Endothelial cell of umbilical vein (primary cell): ENCODE measurements around the gene SORL1. TPM values are rescaled to one million over a fixed set of nuclear protein-coding genes. Genes with fewer than 3 reads are reported as not detected.

ENCODE experiments used
- BruUV-seq: library from RNA; stranded (reverse); fragments of 400-500 nt; replicated peaks from 2 replicates; lab custom pipeline; 2021; lab: Mats Ljungman, UMichigan
- CTCF ChIA-PET: fragments of 300-600, 350-600 bp; sonication (Branson Sonifier 250); formaldehyde crosslinking; loops from one replicate; lab custom pipeline; 2021; ENCODE audit warnings: antibody characterized with exemption, inconsistent platforms; lab: Charles Lee
- POLR2A ChIA-PET: fragments of 300-600, 350-600 bp; sonication (Branson Sonifier 250); formaldehyde crosslinking; loops from one replicate; lab custom pipeline; 2021; ENCODE audit warnings: antibody characterized with exemption, inconsistent platforms; lab: Charles Lee
- DNase-seq: peaks from one replicate; pipeline ENCODE4 v3.0.0-alpha.2; 2011; ENCODE audit warnings: low read depth, low spot score
- FAIRE-seq: peaks from 2 replicates; lab custom pipeline; 2011; peaks lifted over from hg19 to GRCh38; lab: Jason Lieb, UNC
- H2AFZ ChIP-seq: 2 replicates; pipeline ENCODE4 v1.6.0; 2012; ENCODE audit warnings: low read depth, low read length, control low read depth, inconsistent platforms
- H3K27ac ChIP-seq: 2 replicates; pipeline ENCODE4 v1.5.1; 2011; ENCODE audit warnings: low read depth, mild to moderate bottlenecking, control low read depth, low read length, moderate library complexity; ENCODE audit not compliant: insufficient read depth
- H3K27me3 ChIP-seq, 2 experiments: 2 replicates each; pipeline versions ENCODE4 v1.6.0 to v1.6.1; 2011; ENCODE audit warnings: low read length in 2 of 2, mixed read lengths in 1 of 2; ENCODE audit not compliant: control insufficient read depth in 2 of 2, insufficient read depth in 2 of 2
- H3K36me3 ChIP-seq, 2 experiments: 2 replicates in 1 of 2; 3 replicates in 1 of 2; pipeline ENCODE4 v1.5.1; 2011; ENCODE audit warnings: low read length in 2 of 2, mild to moderate bottlenecking in 1 of 2, moderate library complexity in 1 of 2; ENCODE audit not compliant: control insufficient read depth in 2 of 2, insufficient read depth in 2 of 2; ENCODE audit errors: extremely low read depth in 1 of 2
- H3K4me1 ChIP-seq: 3 replicates; pipeline ENCODE4 v1.5.1; 2011; ENCODE audit warnings: mild to moderate bottlenecking, low read length; ENCODE audit not compliant: control insufficient read depth, insufficient read depth; ENCODE audit errors: extremely low read depth
- H3K4me2 ChIP-seq: 2 replicates; pipeline ENCODE4 v1.6.1; 2011; ENCODE audit warnings: low read length, control low read depth, mixed read lengths; ENCODE audit not compliant: insufficient read depth
- H3K4me3 ChIP-seq, 3 experiments: fragments of 200-600 bp in 1 of 3; sonication (generic), shearing (Covaris generic) in 1 of 3; replicated peaks in 1 of 3; 2 replicates each; pipeline ENCODE4 v1.5.1; 2011 to 2016; ENCODE audit warnings: control low read depth in 3 of 3, low read length in 3 of 3, mild to moderate bottlenecking in 2 of 3, inconsistent platforms in 1 of 3, low read depth in 1 of 3, moderate library complexity in 1 of 3; ENCODE audit not compliant: insufficient read depth in 1 of 3
- H3K79me2 ChIP-seq: 2 replicates; pipeline ENCODE4 v1.6.0; 2012; ENCODE audit warnings: low read length, inconsistent platforms; ENCODE audit not compliant: control insufficient read depth, insufficient read depth
- H3K9ac ChIP-seq: replicated peaks from 2 replicates; pipeline ENCODE3; 2011; ENCODE audit warnings: low read length, control low read depth; ENCODE audit not compliant: insufficient read depth; ENCODE audit errors: extremely low read depth
- H3K9me1 ChIP-seq: replicated peaks from 3 replicates; pipeline ENCODE4 v1.6.0; 2011; ENCODE audit warnings: mild to moderate bottlenecking, low read length; ENCODE audit not compliant: control insufficient read depth, insufficient read depth; ENCODE audit errors: extremely low read depth
- H3K9me3 ChIP-seq: replicated peaks from 2 replicates; pipeline ENCODE4 v1.5.1; 2012; ENCODE audit warnings: low read length, inconsistent platforms; ENCODE audit not compliant: control insufficient read depth, insufficient read depth
- H4K20me1 ChIP-seq: replicated peaks from 2 replicates; pipeline ENCODE3; 2011; ENCODE audit warnings: mild to moderate bottlenecking, low read length; ENCODE audit not compliant: control insufficient read depth, insufficient read depth; ENCODE audit errors: extremely low read depth
- EZH2 ChIP-seq: IDR thresholded peaks from 2 replicates; pipeline ENCODE4 v1.6.1; 2012; ENCODE audit warnings: borderline replicate concordance, low read depth, mild to moderate bottlenecking, moderate library complexity, low read length, inconsistent platforms; ENCODE audit not compliant: severe bottlenecking
- JUN ChIP-seq: IDR thresholded peaks from 2 replicates; pipeline ENCODE4 v1.6.1; 2011; ENCODE audit warnings: borderline replicate concordance, low read depth; ENCODE audit not compliant: insufficient read length, insufficient read depth
- dilution Hi-C: fragments of 300-500 bp; cut with MboI; formaldehyde crosslinking; loops from one replicate; pipeline ENCODE4 v1.15.0; 2019; ENCODE audit warnings: low sequenced_read_pairs; ENCODE audit not compliant: extremely low pct_ligation_motif_present
- intact Hi-C: fragments of 100-400 bp; cut with micrococcal nuclease; formaldehyde crosslinking; loops from one replicate; pipeline ENCODE4 v1.10.0; 2022
- polyA plus RNA-seq, 4 experiments: library from polyadenylated mRNA; depleted of rRNA in 3 of 4; stranded (reverse) in 3 of 4; unstranded in 1 of 4; fragments of >200 nt; gene quantifications; 2 replicates each; pipeline versions ENCODE4 v1.2.1 to v1.2.3, GENCODE V29; 2011 to 2012; ENCODE audit warnings: missing spikeins in 1 of 4
- total RNA-seq: library from RNA; stranded (reverse); gene quantifications from 2 replicates; pipeline ENCODE4 v1.2.3, GENCODE V29; 2021
- TF ChIP-seq, protein P1 (sequence below): IDR thresholded peaks from 2 replicates; pipeline ENCODE4 v1.6.1; 2011; ENCODE audit not compliant: insufficient read depth, insufficient read length

The SORL1 gene
- total and polyA plus RNA-seq, 2 donors (not counting 3 experiments of a cell fraction or from before 2014, with no cell fraction given) = 0.17 to 0.31 TPM

DNA sequence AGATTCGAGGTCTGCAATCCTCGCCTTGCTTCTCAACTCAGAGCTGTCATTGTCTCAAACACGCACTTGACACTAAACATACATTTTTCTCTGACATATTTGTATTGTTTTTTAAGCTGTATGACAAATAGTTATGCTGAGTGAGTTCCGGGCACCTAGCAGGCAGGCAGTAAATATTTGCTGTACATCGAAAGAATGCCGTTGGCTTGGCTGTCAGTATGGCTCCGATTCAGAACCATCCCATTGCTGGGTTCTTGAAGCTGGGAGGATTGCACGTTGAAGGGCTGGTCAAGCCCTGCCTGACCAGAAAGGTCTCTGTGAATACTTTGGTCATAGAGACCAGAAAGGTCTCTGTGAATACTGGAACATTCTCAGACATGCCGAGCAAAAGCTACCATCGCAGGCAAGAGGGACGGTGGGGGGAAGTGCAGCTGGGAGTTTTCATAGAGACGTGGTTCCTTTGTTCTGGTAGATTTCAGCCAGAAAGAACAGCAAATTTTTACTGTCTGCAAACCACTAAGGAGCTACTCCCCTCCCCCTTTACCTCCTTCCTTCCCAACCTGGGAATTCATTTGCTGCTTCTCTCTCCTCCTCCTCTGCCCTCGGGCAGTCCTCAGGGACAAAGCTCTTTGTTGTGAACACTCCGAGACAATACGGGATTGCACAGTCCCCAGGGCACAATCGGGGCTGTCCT lies 202.9 kb downstream of the SORL1 start:
- dilution Hi-C loops = no loop called here
- Histone ChIP-seq H3K9ac (no peak overlapping the region), H2AFZ (no peak overlapping the region), H3K27ac (no peak overlapping the region), H3K9me3 (no peaks in the 10 kb centered on the region), H3K4me2 (no peak overlapping the region), H3K4me1 (peaks cover 2% of the 10 kb centered on the region), H3K79me2 (no peaks in the 10 kb centered on the region), H4K20me1 (no peaks in the 10 kb centered on the region), H3K27me3 (peaks cover 5 to 11% of the 10 kb centered on the region in 2 experiments), H3K36me3 (no peaks in the 10 kb centered on the region), H3K4me3 (peak overlapping the region in 1 of 3 experiments; percentile 39), H3K9me1 (no peaks in the 10 kb centered on the region)
- intact Hi-C loops = loop anchor here (1.0 to 5.0 kb wide), 7 partner anchors 177 to 850 kb away; no protein-coding TSS in a partner anchor
- no TSS peak for BruUV-seq
- FAIRE-seq = no peak
- DNase-seq = no peak
- POLR2A ChIA-PET = interaction anchor here (1.1 kb wide), 1 partner anchor 174 kb away, joined by 4 read pairs; no protein-coding TSS in a partner anchor
- no peak for TF ChIP-seq JUN
- TF ChIP-seq, protein P1, sequence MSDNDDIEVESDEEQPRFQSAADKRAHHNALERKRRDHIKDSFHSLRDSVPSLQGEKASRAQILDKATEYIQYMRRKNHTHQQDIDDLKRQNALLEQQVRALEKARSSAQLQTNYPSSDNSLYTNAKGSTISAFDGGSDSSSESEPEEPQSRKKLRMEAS = no peak
- peak; percentile 12 for TF ChIP-seq EZH2
- CTCF ChIA-PET = interaction anchor here (0.7 to 5.9 kb wide), 25 partner anchors 10 to 925 kb away, joined by 3 to 106 read pairs (median 4); no protein-coding TSS in a partner anchor
